ENCODE measurements around the gene FNIP1.

DNA sequence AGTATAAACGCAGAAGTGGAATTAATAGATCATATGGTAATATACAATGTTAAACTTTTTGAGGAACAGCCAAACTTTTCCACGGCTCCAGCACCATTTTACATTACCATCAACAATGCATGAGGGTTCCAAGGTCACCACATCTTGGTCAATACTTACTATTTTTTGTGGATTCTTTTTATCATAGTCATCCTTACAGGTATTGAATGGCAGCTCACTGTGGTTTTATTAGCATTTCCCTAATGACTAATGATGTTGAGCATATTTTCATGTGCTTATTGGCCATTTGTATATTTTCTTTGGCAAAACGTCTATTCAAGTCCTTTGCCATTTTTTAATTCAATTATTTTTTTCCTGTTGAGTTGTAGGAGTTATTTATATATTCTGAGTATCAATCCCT is 147.7 kb downstream of the FNIP1 start:
- TF ChIP-seq, protein P1, sequence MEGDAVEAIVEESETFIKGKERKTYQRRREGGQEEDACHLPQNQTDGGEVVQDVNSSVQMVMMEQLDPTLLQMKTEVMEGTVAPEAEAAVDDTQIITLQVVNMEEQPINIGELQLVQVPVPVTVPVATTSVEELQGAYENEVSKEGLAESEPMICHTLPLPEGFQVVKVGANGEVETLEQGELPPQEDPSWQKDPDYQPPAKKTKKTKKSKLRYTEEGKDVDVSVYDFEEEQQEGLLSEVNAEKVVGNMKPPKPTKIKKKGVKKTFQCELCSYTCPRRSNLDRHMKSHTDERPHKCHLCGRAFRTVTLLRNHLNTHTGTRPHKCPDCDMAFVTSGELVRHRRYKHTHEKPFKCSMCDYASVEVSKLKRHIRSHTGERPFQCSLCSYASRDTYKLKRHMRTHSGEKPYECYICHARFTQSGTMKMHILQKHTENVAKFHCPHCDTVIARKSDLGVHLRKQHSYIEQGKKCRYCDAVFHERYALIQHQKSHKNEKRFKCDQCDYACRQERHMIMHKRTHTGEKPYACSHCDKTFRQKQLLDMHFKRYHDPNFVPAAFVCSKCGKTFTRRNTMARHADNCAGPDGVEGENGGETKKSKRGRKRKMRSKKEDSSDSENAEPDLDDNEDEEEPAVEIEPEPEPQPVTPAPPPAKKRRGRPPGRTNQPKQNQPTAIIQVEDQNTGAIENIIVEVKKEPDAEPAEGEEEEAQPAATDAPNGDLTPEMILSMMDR (IDR thresholded peaks at IDR 0.05 in 8 of 11, conservative IDR thresholded peaks at IDR 0.05 in 3 of 11), result no peak
- TF ChIP-seq POLR2A (IDR thresholded peaks at IDR 0.05) (no peak), POLR2AphosphoS5 (IDR thresholded peaks at IDR 0.05) (no peak)

All from spleen (tissue), 7 donors.